Cardiac muscle cell (in vitro differentiated cells and primary cell): Measurements from ENCODE around the gene CAMSAP3. TPM values are rescaled to one million over a fixed set of nuclear protein-coding genes. Genes with fewer than 3 reads are reported as not detected.

Experiments used
- DNase-seq, 2 donors: peaks; one replicate each; pipeline versions ENCODE4 v3.0.0 to v3.0.0-alpha.2; 2010 to 2017; ENCODE audit warnings: low read depth in 1 of 2, low spot score in 1 of 2
- H3K27ac ChIP-seq: fragments of 200-600 bp; sonication (generic); 2 replicates; pipeline ENCODE4 v1.5.1; 2016
- H3K27me3 ChIP-seq: fragments of 200-600 bp; sonication (generic); 2 replicates; pipeline ENCODE4 v1.6.0; 2016; ENCODE audit warnings: control low read depth
- H3K36me3 ChIP-seq: fragments of 200-600 bp; sonication (generic); 2 replicates; pipeline ENCODE4 v1.5.1; 2016; ENCODE audit warnings: control low read depth
- H3K4me1 ChIP-seq: fragments of 200-600 bp; sonication (generic); 2 replicates; pipeline ENCODE4 v1.8.1; 2017; ENCODE audit warnings: low read depth, mild to moderate bottlenecking, mixed run types
- H3K4me3 ChIP-seq: fragments of 200-600 bp; sonication (generic); 2 replicates; pipeline ENCODE4 v1.5.1; 2016; ENCODE audit warnings: mild to moderate bottlenecking
- H3K9me3 ChIP-seq: fragments of 200-600 bp; sonication (generic); 2 replicates; pipeline ENCODE4 v1.5.1; 2017; ENCODE audit warnings: low read depth, mild to moderate bottlenecking, control low read depth
- polyA plus RNA-seq: library from polyadenylated mRNA; unstranded; fragments of >200 nt; fragmentation: Nextera tagmentation; extraction: Ambion mirVana; gene quantifications from 2 replicates; pipeline ENCODE4 v1.2.1, GENCODE V29; 2016
- total RNA-seq: library from RNA; depleted of rRNA; stranded (reverse); fragments of >200 nt; gene quantifications from 2 replicates; pipeline ENCODE4 v1.2.3, GENCODE V29; 2016
- TF ChIP-seq, protein P1 (sequence below): IDR thresholded peaks from 2 replicates; pipeline ENCODE4 v1.5.1; 2012; ENCODE audit warnings: low read depth, mild to moderate bottlenecking, low read length

Gene CAMSAP3
- total and polyA plus RNA-seq, 2 experiments from 2014 or later = 10.8 to 13.5 TPM

DNA sequence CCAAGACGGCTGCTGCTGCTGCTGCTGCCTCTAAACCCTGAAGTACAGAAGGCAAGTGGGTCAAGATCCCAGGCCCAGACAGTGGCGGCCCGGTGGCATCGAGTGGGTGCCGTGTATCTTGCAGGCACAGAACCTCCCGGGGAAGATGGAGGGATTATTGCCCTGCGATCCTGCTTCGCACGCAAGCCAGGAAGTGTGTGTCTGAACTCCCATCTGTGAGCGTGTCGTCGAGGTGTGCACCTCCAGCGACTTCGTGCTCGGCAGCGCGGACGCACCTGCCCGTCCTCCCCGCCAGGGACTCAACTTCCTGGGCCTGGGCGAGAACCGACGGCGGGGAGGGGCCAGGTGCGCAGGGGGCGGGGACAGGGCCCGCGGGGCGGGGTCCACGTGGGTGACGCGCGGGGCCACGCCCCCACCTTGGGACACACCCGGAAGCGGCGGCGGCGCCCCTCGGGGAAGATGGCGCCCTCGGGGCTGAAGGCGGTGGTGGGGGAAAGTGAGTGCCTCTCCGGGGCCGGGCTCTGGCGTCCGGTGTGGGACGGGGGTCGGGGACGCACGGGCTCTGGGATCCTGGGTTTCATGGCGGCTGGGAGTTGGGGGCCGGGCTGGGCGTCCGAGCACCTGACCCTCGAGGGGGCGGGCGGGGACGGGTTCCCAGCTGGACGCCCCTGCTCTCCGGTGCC lies 41.2 kb downstream of the CAMSAP3 start, which contains the start of gene STXBP2:
Gene STXBP2 (plus strand): TSS at position 420 of the 683 bp plus-strand sequence. CDS start 40 bp downstream, at position 460.
- Histone ChIP-seq H3K27ac (no peak within 1 kb of the TSS), H3K9me3 (no peaks in the 10 kb centered on the region), H3K36me3 (no peaks in the 10 kb centered on the region), H3K27me3 (no peaks in the 10 kb centered on the region), H3K4me3 (peak within 1 kb of the TSS; percentile 29), H3K4me1 (peaks cover 4% of the 10 kb centered on the region)
- TF ChIP-seq, protein P1, sequence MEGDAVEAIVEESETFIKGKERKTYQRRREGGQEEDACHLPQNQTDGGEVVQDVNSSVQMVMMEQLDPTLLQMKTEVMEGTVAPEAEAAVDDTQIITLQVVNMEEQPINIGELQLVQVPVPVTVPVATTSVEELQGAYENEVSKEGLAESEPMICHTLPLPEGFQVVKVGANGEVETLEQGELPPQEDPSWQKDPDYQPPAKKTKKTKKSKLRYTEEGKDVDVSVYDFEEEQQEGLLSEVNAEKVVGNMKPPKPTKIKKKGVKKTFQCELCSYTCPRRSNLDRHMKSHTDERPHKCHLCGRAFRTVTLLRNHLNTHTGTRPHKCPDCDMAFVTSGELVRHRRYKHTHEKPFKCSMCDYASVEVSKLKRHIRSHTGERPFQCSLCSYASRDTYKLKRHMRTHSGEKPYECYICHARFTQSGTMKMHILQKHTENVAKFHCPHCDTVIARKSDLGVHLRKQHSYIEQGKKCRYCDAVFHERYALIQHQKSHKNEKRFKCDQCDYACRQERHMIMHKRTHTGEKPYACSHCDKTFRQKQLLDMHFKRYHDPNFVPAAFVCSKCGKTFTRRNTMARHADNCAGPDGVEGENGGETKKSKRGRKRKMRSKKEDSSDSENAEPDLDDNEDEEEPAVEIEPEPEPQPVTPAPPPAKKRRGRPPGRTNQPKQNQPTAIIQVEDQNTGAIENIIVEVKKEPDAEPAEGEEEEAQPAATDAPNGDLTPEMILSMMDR = no peak
- peak; percentile 65 to 70 for DNase-seq

DNA sequence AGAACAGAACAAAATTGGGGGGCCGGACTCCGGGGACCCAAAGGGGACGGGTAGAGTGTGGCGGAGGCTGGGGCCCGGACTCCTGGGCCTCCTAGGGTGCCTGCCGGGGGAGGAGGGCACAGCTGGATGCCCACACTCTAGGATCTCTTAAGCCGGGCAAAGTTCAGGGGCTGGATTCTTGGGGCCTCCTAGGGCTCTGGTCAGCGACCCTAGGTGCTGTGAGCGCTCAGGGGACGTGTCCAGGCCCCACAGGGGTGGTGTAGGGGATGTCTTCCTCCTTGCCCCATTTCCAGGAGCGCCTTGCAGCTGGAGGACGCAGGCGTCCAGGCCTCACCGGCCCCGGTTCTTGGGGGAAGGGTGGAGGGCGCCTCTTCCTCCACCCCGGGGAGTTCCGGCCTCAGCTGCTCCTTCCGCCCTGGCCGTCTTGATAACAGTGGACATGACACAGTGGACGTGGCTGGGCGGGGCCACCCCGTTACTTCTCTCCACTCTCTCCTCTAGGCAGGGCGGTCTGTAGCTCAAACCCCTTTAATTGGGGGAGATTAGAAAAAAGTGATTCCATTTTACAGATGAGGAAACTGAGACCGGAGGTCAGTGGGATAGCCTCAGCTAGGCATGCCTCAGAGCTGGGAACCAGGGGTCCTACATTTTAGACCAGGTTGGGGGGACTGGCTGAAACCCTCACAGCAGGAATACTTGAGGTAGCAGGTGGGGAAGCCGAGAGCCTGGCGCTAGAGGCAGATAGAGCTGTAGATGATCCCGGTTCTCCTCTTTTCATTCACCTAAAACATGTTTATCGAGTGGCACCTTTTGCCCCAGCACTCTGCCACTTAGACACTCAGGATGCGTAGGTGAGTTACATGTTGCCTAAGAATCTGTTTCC lies 42.0 kb downstream of the CAMSAP3 start:
- peak overlapping the region; percentile 29 for H3K4me3 ChIP-seq
- H3K4me1 ChIP-seq = peaks cover 4% of the 10 kb centered on the region
- peak in 1 of 2 donors; percentile 57 for DNase-seq
- TF ChIP-seq, protein P1 = no peak
- no peaks in the 10 kb centered on the region for H3K27me3 ChIP-seq
- no peaks in the 10 kb centered on the region for H3K9me3 ChIP-seq
- H3K36me3 ChIP-seq = no peaks in the 10 kb centered on the region
- no peak overlapping the region for H3K27ac ChIP-seq

DNA sequence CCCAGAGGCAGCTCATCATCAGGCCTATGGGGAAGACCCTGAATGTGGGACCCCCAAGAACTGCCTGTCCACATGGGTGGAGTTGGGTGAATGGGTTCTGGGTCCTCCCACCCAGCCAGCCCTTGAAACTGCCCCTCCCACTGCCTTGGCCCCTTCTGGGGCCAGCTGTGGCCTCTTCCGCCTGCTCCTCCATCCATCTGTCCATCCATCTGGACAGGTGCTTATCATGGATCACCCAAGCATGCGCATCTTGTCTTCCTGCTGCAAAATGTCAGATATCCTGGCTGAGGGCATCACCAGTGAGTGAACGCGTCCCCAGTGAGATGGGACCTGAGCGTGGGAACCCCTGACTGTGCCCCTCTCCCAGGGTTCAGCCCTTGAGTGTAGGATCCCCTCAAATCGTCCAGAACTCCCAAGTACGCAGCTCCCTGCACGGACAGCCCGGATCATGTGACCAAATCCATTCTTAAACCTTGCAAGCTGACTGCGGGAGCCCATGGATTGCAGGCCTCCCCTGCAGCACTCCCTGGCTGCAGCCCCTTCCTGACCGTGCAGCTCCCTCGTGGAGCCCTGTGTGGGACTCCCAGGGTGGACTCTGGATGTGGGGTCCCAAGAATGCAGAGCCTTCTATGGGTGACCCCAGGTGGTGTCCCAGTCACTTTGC lies 43.3 kb downstream of the CAMSAP3 start:
- no peaks in the 10 kb centered on the region for H3K9me3 ChIP-seq
- H3K4me3 ChIP-seq = no peak overlapping the region
- TF ChIP-seq, protein P1 = no peak
- no peak for DNase-seq
- H3K27ac ChIP-seq = no peak overlapping the region
- H3K27me3 ChIP-seq = no peaks in the 10 kb centered on the region
- peaks cover 4% of the 10 kb centered on the region for H3K4me1 ChIP-seq
- H3K36me3 ChIP-seq = no peaks in the 10 kb centered on the region

DNA sequence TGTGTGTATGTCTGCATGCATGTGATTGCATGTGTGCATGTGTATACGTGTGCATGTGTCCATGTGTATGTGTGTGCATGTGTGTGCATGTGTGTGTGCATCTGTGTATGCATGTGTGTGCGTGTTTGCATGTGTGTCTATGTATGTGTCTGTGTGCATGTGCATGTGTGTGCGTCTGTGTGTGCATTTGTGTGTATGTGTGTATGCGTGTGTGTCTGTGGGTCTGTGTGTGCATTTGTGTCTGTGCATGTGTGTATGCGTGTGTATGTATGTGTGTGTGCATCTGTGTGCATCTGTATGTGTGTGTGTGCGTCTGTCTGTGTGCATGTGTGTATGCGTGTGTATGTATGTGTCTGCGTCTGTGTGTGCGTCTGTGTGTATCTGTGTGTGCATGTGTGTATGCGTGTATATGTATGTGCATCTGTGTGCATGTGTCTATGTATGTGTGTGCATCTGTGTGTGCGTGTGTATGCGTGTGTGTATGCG lies 44.2 kb downstream of the CAMSAP3 start:
- Histone ChIP-seq H3K4me3 (no peak overlapping the region), H3K27me3 (no peaks in the 10 kb centered on the region)
- TF ChIP-seq, protein P1 = no peak

DNA sequence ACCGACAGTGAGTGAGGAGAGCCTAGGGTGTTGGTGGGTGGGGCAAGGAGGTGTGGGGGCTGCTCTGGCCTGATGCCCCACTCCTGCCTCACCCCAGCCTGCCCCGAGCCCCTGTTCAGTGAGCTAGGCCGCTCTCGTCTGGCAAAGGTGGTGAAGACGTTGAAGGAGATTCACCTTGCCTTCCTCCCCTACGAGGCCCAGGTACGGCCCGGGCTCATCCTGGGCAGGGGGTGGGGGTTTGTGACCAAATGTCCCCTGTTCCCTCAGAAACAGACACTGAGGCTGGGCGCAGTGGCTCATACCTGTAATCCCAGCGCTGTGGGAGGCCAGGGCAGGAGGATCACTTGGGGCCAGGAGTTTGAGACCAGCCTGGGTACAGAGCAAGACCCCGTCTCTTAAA lies 45.1 kb downstream of the CAMSAP3 start:
- TF ChIP-seq, protein P1 = no peak
- Histone ChIP-seq H3K36me3 (no peaks in the 10 kb centered on the region), H3K9me3 (no peaks in the 10 kb centered on the region), H3K27me3 (no peaks in the 10 kb centered on the region), H3K4me1 (peaks cover under 1% of the 10 kb centered on the region), H3K4me3 (no peak overlapping the region), H3K27ac (no peak overlapping the region)
- DNase-seq = no peak

More for the DNA sequence above, 44.2 kb downstream of the CAMSAP3 start:
- no peak for DNase-seq
- H3K36me3 ChIP-seq = no peaks in the 10 kb centered on the region
- H3K27ac ChIP-seq = no peak overlapping the region
- peaks cover 4% of the 10 kb centered on the region for H3K4me1 ChIP-seq
- H3K9me3 ChIP-seq = no peaks in the 10 kb centered on the region
